ENCODE data around the gene UBE2G2. TPM values are rescaled to one million over a fixed set of nuclear protein-coding genes. Genes with fewer than 3 reads are reported as not detected.

Gene UBE2G2
- total and polyA plus RNA-seq, 9 donors: 45.9 to 106 (median 70.3) TPM

GRCh38 chr21:44751186-44751798 lies 50.3 kb downstream of the UBE2G2 start:
- Histone ChIP-seq H3K4me1 (ENCODE audit: control insufficient read depth, insufficient read depth, low read length) (peaks cover 9% of the 10 kb centered on the region), H3K27ac (ENCODE audit: low read length) (no peak overlapping the region), H3K9me3 (replicated peaks; ENCODE audit: control insufficient read depth, low read depth, low read length) (peaks cover 3% of the 10 kb centered on the region), H3K36me3 (ENCODE audit: control insufficient read depth, insufficient read depth, low read length) (no peaks in the 10 kb centered on the region), H3K27me3 (ENCODE audit: control insufficient read depth, insufficient read depth, low read length) (peaks cover 11% of the 10 kb centered on the region), H3K4me3 (ENCODE audit: low read length) (no peak overlapping the region)
- 80% methylated on average over 23 of the region's 24 CpGs for WGBS (ENCODE audit: insufficient coverage)
- no peak for DNase-seq

- Histone ChIP-seq H3K4me1 (ENCODE audit: control insufficient read depth, insufficient read depth, low read length) (peaks cover 9% of the 10 kb centered on the region), H3K9me3 (replicated peaks; ENCODE audit: control insufficient read depth, low read depth, low read length) (peaks cover under 1% of the 10 kb centered on the region), H3K27ac (ENCODE audit: low read length) (no peak overlapping the region), H3K4me3 (ENCODE audit: low read length) (no peak overlapping the region), H3K27me3 (ENCODE audit: control insufficient read depth, insufficient read depth, low read length) (peaks cover 11% of the 10 kb centered on the region), H3K36me3 (ENCODE audit: control insufficient read depth, insufficient read depth, low read length) (no peaks in the 10 kb centered on the region)
- 37% methylated on average over 6 of the region's 12 CpGs for WGBS (ENCODE audit: insufficient coverage)
- no peak for DNase-seq
These were observed 51.0 kb downstream of the UBE2G2 start for GRCh38 chr21:44750675-44751025.

- Histone ChIP-seq H3K4me3 (ENCODE audit: low read length) (no peak overlapping the region), H3K9me3 (replicated peaks; ENCODE audit: control insufficient read depth, low read depth, low read length) (no peaks in the 10 kb centered on the region), H3K4me1 (ENCODE audit: control insufficient read depth, insufficient read depth, low read length) (peaks cover 9% of the 10 kb centered on the region), H3K27me3 (ENCODE audit: control insufficient read depth, insufficient read depth, low read length) (peaks cover 11% of the 10 kb centered on the region), H3K27ac (ENCODE audit: low read length) (no peak overlapping the region), H3K36me3 (ENCODE audit: control insufficient read depth, insufficient read depth, low read length) (no peaks in the 10 kb centered on the region)
- no peak for DNase-seq
- WGBS (ENCODE audit: insufficient coverage): 78% methylated on average over 35 of the region's 47 CpGs
These were observed 51.6 kb downstream of the UBE2G2 start for GRCh38 chr21:44749759-44750674.

GRCh38 chr21:44749116-44749758 lies 52.4 kb downstream of the UBE2G2 start:
- DNase-seq: no peak
- Histone ChIP-seq H3K9me3 (replicated peaks; ENCODE audit: control insufficient read depth, low read depth, low read length) (no peaks in the 10 kb centered on the region), H3K27ac (ENCODE audit: low read length) (no peak overlapping the region), H3K4me1 (ENCODE audit: control insufficient read depth, insufficient read depth, low read length) (peaks cover 9% of the 10 kb centered on the region), H3K27me3 (ENCODE audit: control insufficient read depth, insufficient read depth, low read length) (peaks cover 11% of the 10 kb centered on the region), H3K36me3 (ENCODE audit: control insufficient read depth, insufficient read depth, low read length) (no peaks in the 10 kb centered on the region), H3K4me3 (ENCODE audit: low read length) (no peak overlapping the region)
- 26% methylated on average over 23 of the region's 26 CpGs for WGBS (ENCODE audit: insufficient coverage)

GRCh38 chr21:44748621-44749020 lies 53.0 kb downstream of the UBE2G2 start:
- Histone ChIP-seq H3K27ac (ENCODE audit: low read length) (no peak overlapping the region), H3K36me3 (ENCODE audit: control insufficient read depth, insufficient read depth, low read length) (no peaks in the 10 kb centered on the region), H3K9me3 (replicated peaks; ENCODE audit: control insufficient read depth, low read depth, low read length) (no peaks in the 10 kb centered on the region), H3K4me1 (ENCODE audit: control insufficient read depth, insufficient read depth, low read length) (peaks cover 9% of the 10 kb centered on the region), H3K4me3 (ENCODE audit: low read length) (no peak overlapping the region), H3K27me3 (ENCODE audit: control insufficient read depth, insufficient read depth, low read length) (peaks cover 11% of the 10 kb centered on the region)
- DNase-seq: no peak
- 41% methylated on average over 16 of the region's 16 CpGs for WGBS (ENCODE audit: insufficient coverage)

GRCh38 chr21:44742418-44743153 lies 59.0 kb downstream of the UBE2G2 start:
- H3K4me1 ChIP-seq (ENCODE audit: control insufficient read depth, insufficient read depth, low read length): no peaks in the 10 kb centered on the region
- no peaks in the 10 kb centered on the region for H3K36me3 ChIP-seq (ENCODE audit: control insufficient read depth, insufficient read depth, low read length)
- no peaks in the 10 kb centered on the region for H3K27me3 ChIP-seq (ENCODE audit: control insufficient read depth, insufficient read depth, low read length)
- DNase-seq: no peak
- peaks cover 25% of the 10 kb centered on the region for H3K9me3 ChIP-seq (replicated peaks; ENCODE audit: control insufficient read depth, low read depth, low read length)
- H3K27ac ChIP-seq (ENCODE audit: low read length): no peak overlapping the region
- no peak overlapping the region for H3K4me3 ChIP-seq (ENCODE audit: low read length)
- no CpG with 5 or more reads among the region's 1 CpG for WGBS (ENCODE audit: insufficient coverage)

GRCh38 chr21:44741921-44742320 lies 59.7 kb downstream of the UBE2G2 start:
- 100% methylated on average over 1 of the region's 3 CpGs for WGBS (ENCODE audit: insufficient coverage)

GRCh38 chr21:44740742-44741141 lies 60.9 kb downstream of the UBE2G2 start:
- H3K9me3 ChIP-seq (replicated peaks; ENCODE audit: control insufficient read depth, low read depth, low read length): peaks cover 42% of the 10 kb centered on the region
- H3K4me3 ChIP-seq (ENCODE audit: low read length): no peak overlapping the region
- 65% methylated on average over 7 of the region's 7 CpGs for WGBS (ENCODE audit: insufficient coverage)
- no peaks in the 10 kb centered on the region for H3K4me1 ChIP-seq (ENCODE audit: control insufficient read depth, insufficient read depth, low read length)
- no peak for DNase-seq
- peaks cover 3% of the 10 kb centered on the region for H3K27me3 ChIP-seq (ENCODE audit: control insufficient read depth, insufficient read depth, low read length)
- no peaks in the 10 kb centered on the region for H3K36me3 ChIP-seq (ENCODE audit: control insufficient read depth, insufficient read depth, low read length)
- H3K27ac ChIP-seq (ENCODE audit: low read length): no peak overlapping the region

More at GRCh38 chr21:44741921-44742320, 59.7 kb downstream of the UBE2G2 start:
- no peak for DNase-seq
- Histone ChIP-seq H3K36me3 (ENCODE audit: control insufficient read depth, insufficient read depth, low read length) (no peaks in the 10 kb centered on the region), H3K9me3 (replicated peaks; ENCODE audit: control insufficient read depth, low read depth, low read length) (peaks cover 31% of the 10 kb centered on the region), H3K4me1 (ENCODE audit: control insufficient read depth, insufficient read depth, low read length) (no peaks in the 10 kb centered on the region), H3K4me3 (ENCODE audit: low read length) (no peak overlapping the region), H3K27me3 (ENCODE audit: control insufficient read depth, insufficient read depth, low read length) (no peaks in the 10 kb centered on the region), H3K27ac (ENCODE audit: low read length) (no peak overlapping the region)

GRCh38 chr21:44739316-44739715 lies 62.3 kb downstream of the UBE2G2 start:
- Histone ChIP-seq H3K4me1 (ENCODE audit: control insufficient read depth, insufficient read depth, low read length) (no peaks in the 10 kb centered on the region), H3K4me3 (ENCODE audit: low read length) (no peak overlapping the region), H3K27me3 (ENCODE audit: control insufficient read depth, insufficient read depth, low read length) (peaks cover 3% of the 10 kb centered on the region), H3K27ac (ENCODE audit: low read length) (no peak overlapping the region), H3K36me3 (ENCODE audit: control insufficient read depth, insufficient read depth, low read length) (no peaks in the 10 kb centered on the region), H3K9me3 (replicated peaks; ENCODE audit: control insufficient read depth, low read depth, low read length) (peaks cover 46% of the 10 kb centered on the region)
- no peak for DNase-seq
- WGBS (ENCODE audit: insufficient coverage): no CpG with 5 or more reads among the region's 1 CpG
